A673 (cell line): ENCODE measurements around the gene OAS2. TPM values are rescaled to one million over a fixed set of nuclear protein-coding genes. Genes with fewer than 3 reads are reported as not detected.

ENCODE experiments used
- BruUV-seq: library from RNA; stranded (reverse); fragments of 400-500 nt; replicated peaks from 2 replicates; lab custom pipeline; 2021; lab: Mats Ljungman, UMichigan
- CTCF ChIA-PET: fragments of 300-600 bp; sonication (Branson Sonifier 250); formaldehyde crosslinking; loops from one replicate; lab custom pipeline; 2022; ENCODE audit warnings: antibody characterized with exemption; lab: Charles Lee
- POLR2A ChIA-PET: fragments of 300-600 bp; sonication (Branson Sonifier 250); formaldehyde crosslinking; loops from one replicate; lab custom pipeline; 2022; ENCODE audit warnings: antibody characterized with exemption; ENCODE audit not compliant: low non-redundant PET; lab: Charles Lee
- DNase-seq: peaks from one replicate; pipeline ENCODE4 v3.0.0-alpha.2; 2015; ENCODE audit warnings: low spot score
- H3K27ac ChIP-seq: fragments of 200-600 bp; sonication (generic); 2 replicates; pipeline ENCODE4 v1.5.1; 2016; ENCODE audit warnings: mixed run types, low read depth, mild to moderate bottlenecking, mixed read lengths, antibody characterized with exemption, low read length; ENCODE audit not compliant: poor library complexity, severe bottlenecking
- H3K27me3 ChIP-seq: fragments of 200-600 bp; sonication (generic); replicated peaks from 2 replicates; pipeline ENCODE4 v1.6.1; 2017; ENCODE audit warnings: mixed run types, low read depth, mild to moderate bottlenecking, mixed read lengths, antibody characterized with exemption, low read length; ENCODE audit not compliant: insufficient read depth, poor library complexity
- H3K36me3 ChIP-seq: fragments of 200-600 bp; sonication (generic); 2 replicates; pipeline ENCODE4 v1.6.1; 2016; ENCODE audit warnings: mixed run types, mild to moderate bottlenecking, mixed read lengths, antibody characterized with exemption, low read length; ENCODE audit not compliant: insufficient read depth, poor library complexity, severe bottlenecking
- H3K4me1 ChIP-seq: fragments of 200-600 bp; sonication (generic); 2 replicates; pipeline ENCODE4 v1.6.1; 2017; ENCODE audit warnings: mixed run types, mild to moderate bottlenecking, mixed read lengths, antibody characterized with exemption, low read length; ENCODE audit not compliant: insufficient read depth, poor library complexity, severe bottlenecking
- H3K4me3 ChIP-seq: fragments of 200-600 bp; sonication (generic); 2 replicates; pipeline ENCODE4 v1.5.1; 2016; ENCODE audit warnings: low read depth, mixed run types, mild to moderate bottlenecking, mixed read lengths, low read length; ENCODE audit not compliant: poor library complexity, severe bottlenecking
- H3K9me3 ChIP-seq: fragments of 200-600 bp; sonication (generic); 2 replicates; pipeline ENCODE4 v1.6.1; 2016; ENCODE audit warnings: mixed run types, low read depth, mild to moderate bottlenecking, mixed read lengths, antibody characterized with exemption, low read length; ENCODE audit not compliant: poor library complexity, severe bottlenecking
- CTCF ChIP-seq: fragments of 300-800, 200-600 bp; sonication (generic); conservative IDR thresholded peaks from 2 replicates; pipeline ENCODE4 v1.5.1; 2017; ENCODE audit warnings: low read depth, mild to moderate bottlenecking, antibody characterized with exemption, low read length, moderate library complexity, mixed read lengths
- EZH2 ChIP-seq: fragments of 200-600 bp; sonication (generic); IDR thresholded peaks from 2 replicates; pipeline ENCODE4 v1.6.1; 2017; ENCODE audit warnings: borderline replicate concordance, low read depth, mild to moderate bottlenecking, mixed read lengths, antibody characterized with exemption, low read length; ENCODE audit not compliant: poor library complexity, severe bottlenecking
- intact Hi-C: fragments of 100-400 bp; cut with micrococcal nuclease; formaldehyde crosslinking; loops from one replicate; pipeline ENCODE4 v1.10.0; 2022; ENCODE audit not compliant: unreplicated experiment
- total RNA-seq: library from RNA; stranded (reverse); gene quantifications from 2 replicates; pipeline ENCODE4 v1.2.3, GENCODE V29; 2021

OAS2 gene
- total RNA-seq, 1 experiment from 2014 or later = not detected

DNA sequence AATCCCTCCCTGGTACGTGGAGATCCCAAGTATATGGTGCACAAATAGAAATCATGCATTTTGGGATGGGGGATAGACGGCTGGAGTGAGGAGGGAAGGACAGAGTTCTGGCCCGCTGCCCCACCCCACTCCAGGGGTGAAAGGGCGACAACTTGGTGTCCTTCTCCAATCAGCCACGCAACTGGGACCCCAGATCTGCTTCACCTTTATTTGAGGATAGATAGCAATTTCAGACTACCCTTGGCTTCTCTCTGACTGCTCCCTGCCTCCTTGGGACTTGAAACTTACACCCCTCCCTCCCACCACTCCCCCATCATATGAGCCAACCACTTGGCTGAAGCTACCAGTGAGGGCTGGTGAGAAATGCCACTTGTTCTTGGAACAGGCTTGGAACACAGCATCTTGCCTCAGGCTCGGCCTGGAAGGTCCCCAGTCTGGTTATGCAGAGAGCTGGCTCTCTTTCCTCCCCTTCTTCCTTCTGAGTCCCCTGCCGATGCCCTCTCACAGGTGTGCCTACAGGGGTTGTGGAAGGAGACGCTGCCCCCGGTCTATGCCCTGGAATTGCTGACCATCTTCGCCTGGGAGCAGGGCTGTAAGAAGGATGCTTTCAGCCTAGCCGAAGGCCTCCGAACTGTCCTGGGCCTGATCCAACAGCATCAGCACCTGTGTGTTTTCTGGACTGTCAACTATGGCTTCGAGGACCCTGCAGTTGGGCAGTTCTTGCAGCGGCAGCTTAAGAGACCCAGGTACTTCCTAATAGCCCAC lies 31.9 kb upstream of the OAS2 start:
- no TSS peak for BruUV-seq
- Histone ChIP-seq H3K4me1 (no peaks in the 10 kb centered on the region), H3K36me3 (peaks cover 11% of the 10 kb centered on the region), H3K27ac (no peak overlapping the region), H3K27me3 (no peaks in the 10 kb centered on the region), H3K9me3 (no peaks in the 10 kb centered on the region), H3K4me3 (no peak overlapping the region)
- CTCF ChIA-PET = no interaction called here
- intact Hi-C loops = no loop called here
- no peak for TF ChIP-seq EZH2
- no peak for TF ChIP-seq CTCF
- no peak for DNase-seq
- POLR2A ChIA-PET = no interaction called here

GRCh38 chr12:112947314-112947713 lies 31.0 kb upstream of the OAS2 start:
- POLR2A ChIA-PET = no interaction called here
- Histone ChIP-seq H3K4me3 (no peak overlapping the region), H3K36me3 (peaks cover 6% of the 10 kb centered on the region), H3K27me3 (no peaks in the 10 kb centered on the region), H3K9me3 (no peaks in the 10 kb centered on the region), H3K4me1 (no peaks in the 10 kb centered on the region), H3K27ac (no peak overlapping the region)
- BruUV-seq = no TSS peak
- TF ChIP-seq EZH2 (no peak), CTCF (no peak)
- no peak for DNase-seq
- intact Hi-C loops = no loop called here
- CTCF ChIA-PET = no interaction called here

DNA sequence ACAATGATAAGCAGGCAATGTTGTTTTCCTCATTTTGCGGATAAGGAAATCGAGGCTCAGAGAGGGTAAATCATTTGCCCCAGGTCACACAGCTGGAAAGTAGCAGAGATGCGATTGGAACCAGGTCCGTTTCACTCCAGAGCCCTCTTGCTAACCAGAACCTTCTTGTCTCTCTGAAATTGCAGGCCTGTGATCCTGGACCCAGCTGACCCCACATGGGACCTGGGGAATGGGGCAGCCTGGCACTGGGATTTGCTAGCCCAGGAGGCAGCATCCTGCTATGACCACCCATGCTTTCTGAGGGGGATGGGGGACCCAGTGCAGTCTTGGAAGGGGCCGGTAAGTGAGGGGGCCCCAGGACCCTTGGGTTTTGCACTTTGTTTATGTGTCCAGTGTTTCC lies 30.6 kb upstream of the OAS2 start:
- CTCF ChIA-PET = no interaction called here
- peaks cover 6% of the 10 kb centered on the region for H3K36me3 ChIP-seq
- H3K4me1 ChIP-seq = no peaks in the 10 kb centered on the region
- no peak for TF ChIP-seq EZH2
- no peak for TF ChIP-seq CTCF
- no TSS peak for BruUV-seq
- DNase-seq = no peak
- H3K9me3 ChIP-seq = no peaks in the 10 kb centered on the region
- POLR2A ChIA-PET = no interaction called here
- no peaks in the 10 kb centered on the region for H3K27me3 ChIP-seq
- intact Hi-C loops = no loop called here
- no peak overlapping the region for H3K4me3 ChIP-seq
- no peak overlapping the region for H3K27ac ChIP-seq
